Coronary artery (tissue), 2 donors: ENCODE measurements around the gene CHAT.
A peak's percentile ranks its signal among the peaks of the same experiment; 100 is the strongest.

Experiments used
- DNase-seq: peaks from one replicate; pipeline ENCODE4 v3.0.0-alpha.2; 2017; ENCODE audit warnings: low spot score
- H3K27ac ChIP-seq, 2 donors: fragments of 200-600 bp; sonication (generic); one replicate each; pipeline ENCODE4 v1.5.1; 2016 to 2019
- H3K4me3 ChIP-seq: fragments of 200-600 bp; sonication (generic); 2 replicates; pipeline ENCODE4 v1.5.1; 2016; ENCODE audit warnings: mild to moderate bottlenecking, moderate library complexity
- CTCF ChIP-seq: fragments of 200-600 bp; sonication (generic); IDR thresholded peaks from one replicate; pipeline ENCODE4 v1.5.1; 2019; ENCODE audit warnings: antibody characterized with exemption

CHAT gene

GRCh38 chr10:49600781-49601400 lies 12.9 kb upstream of the CHAT start:
- Histone ChIP-seq H3K4me3 (no peak overlapping the region), H3K27ac (no peak overlapping the region)
- no peak for DNase-seq
- no peak for TF ChIP-seq CTCF

- TF ChIP-seq CTCF = no peak
- no peak for DNase-seq
- Histone ChIP-seq H3K4me3 (no peak overlapping the region), H3K27ac (no peak overlapping the region)
Observed at GRCh38 chr10:49601857-49602256, 12.0 kb upstream of the CHAT start.

- H3K27ac ChIP-seq = no peak overlapping the region
- no peak for TF ChIP-seq CTCF
- DNase-seq = no peak
Observed at GRCh38 chr10:49602380-49603023, 11.3 kb upstream of the CHAT start.

GRCh38 chr10:49605216-49605938 lies 8.5 kb upstream of the CHAT start:
- Histone ChIP-seq H3K27ac (no peak overlapping the region), H3K4me3 (no peak overlapping the region)
- no peak for TF ChIP-seq CTCF
- DNase-seq = peak; percentile 31

More at GRCh38 chr10:49602380-49603023, 11.3 kb upstream of the CHAT start:
- no peak overlapping the region for H3K4me3 ChIP-seq

- TF ChIP-seq CTCF = no peak
- peak; percentile 50 for DNase-seq
- no peak overlapping the region for H3K27ac ChIP-seq
- no peak overlapping the region for H3K4me3 ChIP-seq
Observed at GRCh38 chr10:49605939-49606509, 7.8 kb upstream of the CHAT start.

- H3K27ac ChIP-seq = no peak overlapping the region
Observed at GRCh38 chr10:49606981-49607535, 6.8 kb upstream of the CHAT start.

More at GRCh38 chr10:49606981-49607535, 6.8 kb upstream of the CHAT start:
- no peak for TF ChIP-seq CTCF
- DNase-seq = peak; percentile 45
- no peak overlapping the region for H3K4me3 ChIP-seq
